SK-N-SH treated with all-trans-retinoic acid at 6 μM for 48 hours (cell line): ENCODE results near the gene POU5F1.

Experiments
- ISL1 ChIP-seq: fragments of 250-450 bp; sonication (Bioruptor Pico); IDR thresholded peaks from 2 replicates; pipeline ENCODE4 v2.1.2; 2022; ENCODE audit warnings: mild to moderate bottlenecking, moderate library complexity
- ZFP3 ChIP-seq: fragments of 250-450 bp; sonication (Bioruptor Pico); IDR thresholded peaks from 2 replicates; pipeline ENCODE4 v1.5.0; 2020; ENCODE audit warnings: mild to moderate bottlenecking, moderate library complexity

DNA sequence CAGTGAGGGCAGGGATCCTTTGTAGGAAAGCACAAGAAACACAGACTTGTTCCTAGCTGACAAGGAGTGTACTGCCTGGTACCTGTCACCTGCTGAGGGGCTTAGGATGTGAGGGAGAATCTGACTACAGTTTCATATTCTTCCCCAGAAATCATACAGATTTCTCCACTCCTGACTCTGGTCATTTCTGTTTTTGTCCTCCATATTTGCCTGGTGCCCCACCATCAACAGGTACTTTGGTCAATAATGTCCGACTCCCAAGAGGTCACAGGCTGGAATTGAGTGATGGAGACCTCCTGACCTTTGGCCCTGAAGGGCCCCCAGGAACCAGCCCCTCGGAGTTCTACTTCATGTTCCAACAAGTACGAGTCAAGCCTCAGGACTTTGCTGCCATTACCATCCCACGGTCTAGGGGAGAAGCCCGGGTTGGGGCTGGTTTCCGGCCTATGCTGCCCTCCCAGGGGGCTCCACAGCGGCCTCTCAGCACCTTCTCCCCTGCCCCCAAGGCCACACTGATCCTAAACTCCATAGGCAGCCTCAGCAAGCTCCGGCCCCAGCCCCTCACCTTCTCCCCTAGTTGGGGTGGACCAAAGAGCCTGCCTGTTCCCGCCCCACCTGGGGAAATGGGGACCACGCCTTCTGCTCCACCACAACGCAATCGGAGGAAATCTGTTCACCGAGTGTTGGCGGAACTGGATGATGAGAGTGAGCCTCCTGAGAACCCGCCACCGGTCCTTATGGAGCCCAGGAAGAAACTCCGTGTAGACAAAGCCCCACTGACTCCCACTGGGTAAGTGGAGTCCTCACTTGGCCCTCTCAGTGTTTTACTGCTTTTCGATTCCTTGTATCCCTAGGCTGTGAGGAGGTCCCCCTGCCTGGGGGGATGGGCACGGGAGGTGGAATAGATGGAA, 9.0 kb downstream of the POU5F1 start:
- no peak for TF ChIP-seq ZFP3 (CRISPR knock-in tag)
- TF ChIP-seq ISL1 (CRISPR knock-in tag), result no peak
